ENCODE measurements around the gene GSN. TPM values are rescaled to one million over a fixed set of nuclear protein-coding genes. Genes with fewer than 3 reads are reported as not detected.

Gene GSN
- total and polyA plus RNA-seq, 2 of the 8 experiments (the other 6 are each of a cell fraction or from before 2014, with no cell fraction given): 52.3 to 94.5 TPM

GRCh38 chr9:121242959-121243346 is 25.0 kb upstream of the GSN start (continued):
- TF ChIP-seq RBBP5 (IDR thresholded peaks at IDR 0.05; ENCODE audit: borderline replicate concordance, low read depth, low read length): no peak

Data from H1 (cell line).